Neural cell (in vitro differentiated cells): ENCODE results near the gene BZW2.

Experiments
- EZH2 ChIP-seq: fragments of 200-600, 300-800 bp; shearing (Covaris generic), sonication (generic); IDR thresholded peaks from 2 replicates; pipeline ENCODE4 v1.6.1; 2014; ENCODE audit warnings: antibody characterized with exemption, low read length, borderline replicate concordance, mild to moderate bottlenecking; ENCODE audit not compliant: insufficient read depth, poor library complexity, severe bottlenecking
- POLR2AphosphoS5 ChIP-seq: IDR thresholded peaks from 2 replicates; pipeline ENCODE4 v1.6.1; 2012
- RAD21 ChIP-seq: fragments of 450-650 bp; conservative IDR thresholded peaks from 2 replicates; pipeline ENCODE4 v1.6.1; 2014; ENCODE audit warnings: antibody characterized with exemption, mild to moderate bottlenecking, moderate library complexity
- TAF1 ChIP-seq: IDR thresholded peaks from 2 replicates; pipeline ENCODE4 v1.6.1; 2012; ENCODE audit warnings: low read depth
- TF ChIP-seq, protein P1 (sequence below): fragments of 450-650 bp; IDR thresholded peaks from 2 replicates; pipeline ENCODE4 v1.5.1; 2014; ENCODE audit warnings: antibody characterized with exemption, mild to moderate bottlenecking, moderate library complexity; ENCODE audit not compliant: poor library complexity, severe bottlenecking

DNA sequence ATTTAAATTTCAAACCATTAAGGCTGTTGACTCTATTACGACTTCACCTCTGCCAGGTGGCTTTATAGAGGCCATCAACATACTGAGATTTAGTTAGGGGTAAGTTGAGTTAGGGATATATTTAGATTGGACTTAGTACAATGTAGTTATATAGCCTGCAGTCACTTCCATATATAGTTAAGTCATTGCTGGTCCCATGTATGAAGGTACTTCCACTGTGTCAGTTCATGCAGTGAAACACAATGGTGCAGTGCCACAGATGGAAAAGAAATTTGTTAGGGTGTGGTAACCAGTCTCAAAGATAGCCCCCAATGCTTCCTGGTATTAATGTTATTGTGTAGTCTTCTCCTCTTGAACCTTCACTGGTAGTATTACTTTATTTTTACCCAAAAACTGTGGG lies 95.0 kb downstream of the BZW2 start:
- TF ChIP-seq, protein P1, sequence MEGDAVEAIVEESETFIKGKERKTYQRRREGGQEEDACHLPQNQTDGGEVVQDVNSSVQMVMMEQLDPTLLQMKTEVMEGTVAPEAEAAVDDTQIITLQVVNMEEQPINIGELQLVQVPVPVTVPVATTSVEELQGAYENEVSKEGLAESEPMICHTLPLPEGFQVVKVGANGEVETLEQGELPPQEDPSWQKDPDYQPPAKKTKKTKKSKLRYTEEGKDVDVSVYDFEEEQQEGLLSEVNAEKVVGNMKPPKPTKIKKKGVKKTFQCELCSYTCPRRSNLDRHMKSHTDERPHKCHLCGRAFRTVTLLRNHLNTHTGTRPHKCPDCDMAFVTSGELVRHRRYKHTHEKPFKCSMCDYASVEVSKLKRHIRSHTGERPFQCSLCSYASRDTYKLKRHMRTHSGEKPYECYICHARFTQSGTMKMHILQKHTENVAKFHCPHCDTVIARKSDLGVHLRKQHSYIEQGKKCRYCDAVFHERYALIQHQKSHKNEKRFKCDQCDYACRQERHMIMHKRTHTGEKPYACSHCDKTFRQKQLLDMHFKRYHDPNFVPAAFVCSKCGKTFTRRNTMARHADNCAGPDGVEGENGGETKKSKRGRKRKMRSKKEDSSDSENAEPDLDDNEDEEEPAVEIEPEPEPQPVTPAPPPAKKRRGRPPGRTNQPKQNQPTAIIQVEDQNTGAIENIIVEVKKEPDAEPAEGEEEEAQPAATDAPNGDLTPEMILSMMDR = no peak
- no peak for TF ChIP-seq POLR2AphosphoS5
- TF ChIP-seq EZH2 = no peak
- TF ChIP-seq TAF1 = no peak
- TF ChIP-seq RAD21 = no peak
